Endothelial cell of umbilical vein (primary cell): Measurements from ENCODE around the gene KBTBD4. TPM values are rescaled to one million over a fixed set of nuclear protein-coding genes. Genes with fewer than 3 reads are reported as not detected.

ENCODE experiments used
- BruUV-seq: library from RNA; stranded (reverse); fragments of 400-500 nt; replicated peaks from 2 replicates; lab custom pipeline; 2021; lab: Mats Ljungman, UMichigan
- CTCF ChIA-PET: fragments of 300-600, 350-600 bp; sonication (Branson Sonifier 250); formaldehyde crosslinking; loops from one replicate; lab custom pipeline; 2021; ENCODE audit warnings: antibody characterized with exemption, inconsistent platforms; lab: Charles Lee
- POLR2A ChIA-PET: fragments of 300-600, 350-600 bp; sonication (Branson Sonifier 250); formaldehyde crosslinking; loops from one replicate; lab custom pipeline; 2021; ENCODE audit warnings: antibody characterized with exemption, inconsistent platforms; lab: Charles Lee
- DNase-seq: peaks from one replicate; pipeline ENCODE4 v3.0.0-alpha.2; 2011; ENCODE audit warnings: low read depth, low spot score
- FAIRE-seq: peaks from 2 replicates; lab custom pipeline; 2011; peaks lifted over from hg19 to GRCh38; lab: Jason Lieb, UNC
- H2AFZ ChIP-seq: 2 replicates; pipeline ENCODE4 v1.6.0; 2012; ENCODE audit warnings: low read depth, low read length, control low read depth, inconsistent platforms
- H3K27ac ChIP-seq: 2 replicates; pipeline ENCODE4 v1.5.1; 2011; ENCODE audit warnings: low read depth, mild to moderate bottlenecking, control low read depth, low read length, moderate library complexity; ENCODE audit not compliant: insufficient read depth
- H3K27me3 ChIP-seq, 2 experiments: 2 replicates each; pipeline versions ENCODE4 v1.6.0 to v1.6.1; 2011; ENCODE audit warnings: low read length in 2 of 2, mixed read lengths in 1 of 2; ENCODE audit not compliant: control insufficient read depth in 2 of 2, insufficient read depth in 2 of 2
- H3K36me3 ChIP-seq, 2 experiments: 2 replicates in 1 of 2; 3 replicates in 1 of 2; pipeline ENCODE4 v1.5.1; 2011; ENCODE audit warnings: low read length in 2 of 2, mild to moderate bottlenecking in 1 of 2, moderate library complexity in 1 of 2; ENCODE audit not compliant: control insufficient read depth in 2 of 2, insufficient read depth in 2 of 2; ENCODE audit errors: extremely low read depth in 1 of 2
- H3K4me1 ChIP-seq: 3 replicates; pipeline ENCODE4 v1.5.1; 2011; ENCODE audit warnings: mild to moderate bottlenecking, low read length; ENCODE audit not compliant: control insufficient read depth, insufficient read depth; ENCODE audit errors: extremely low read depth
- H3K4me2 ChIP-seq: 2 replicates; pipeline ENCODE4 v1.6.1; 2011; ENCODE audit warnings: low read length, control low read depth, mixed read lengths; ENCODE audit not compliant: insufficient read depth
- H3K4me3 ChIP-seq, 3 experiments: fragments of 200-600 bp in 1 of 3; sonication (generic), shearing (Covaris generic) in 1 of 3; replicated peaks in 1 of 3; 2 replicates each; pipeline ENCODE4 v1.5.1; 2011 to 2016; ENCODE audit warnings: control low read depth in 3 of 3, low read length in 3 of 3, mild to moderate bottlenecking in 2 of 3, inconsistent platforms in 1 of 3, low read depth in 1 of 3, moderate library complexity in 1 of 3; ENCODE audit not compliant: insufficient read depth in 1 of 3
- H3K79me2 ChIP-seq: 2 replicates; pipeline ENCODE4 v1.6.0; 2012; ENCODE audit warnings: low read length, inconsistent platforms; ENCODE audit not compliant: control insufficient read depth, insufficient read depth
- H3K9ac ChIP-seq: replicated peaks from 2 replicates; pipeline ENCODE3; 2011; ENCODE audit warnings: low read length, control low read depth; ENCODE audit not compliant: insufficient read depth; ENCODE audit errors: extremely low read depth
- H3K9me1 ChIP-seq: replicated peaks from 3 replicates; pipeline ENCODE4 v1.6.0; 2011; ENCODE audit warnings: mild to moderate bottlenecking, low read length; ENCODE audit not compliant: control insufficient read depth, insufficient read depth; ENCODE audit errors: extremely low read depth
- H3K9me3 ChIP-seq: replicated peaks from 2 replicates; pipeline ENCODE4 v1.5.1; 2012; ENCODE audit warnings: low read length, inconsistent platforms; ENCODE audit not compliant: control insufficient read depth, insufficient read depth
- H4K20me1 ChIP-seq: replicated peaks from 2 replicates; pipeline ENCODE3; 2011; ENCODE audit warnings: mild to moderate bottlenecking, low read length; ENCODE audit not compliant: control insufficient read depth, insufficient read depth; ENCODE audit errors: extremely low read depth
- CTCF ChIP-seq, 2 donors: IDR thresholded peaks; 1 replicate in 1 of 2; 2 replicates in 1 of 2; pipeline ENCODE4 v1.5.1; 2011; ENCODE audit warnings: low read length in 2 of 2, mild to moderate bottlenecking in 2 of 2, moderate library complexity in 2 of 2, control low read depth in 1 of 2, inconsistent platforms in 1 of 2, low read depth in 1 of 2; ENCODE audit not compliant: insufficient read depth in 1 of 2; ENCODE audit errors: extremely low read depth in 1 of 2
- EZH2 ChIP-seq: IDR thresholded peaks from 2 replicates; pipeline ENCODE4 v1.6.1; 2012; ENCODE audit warnings: borderline replicate concordance, low read depth, mild to moderate bottlenecking, moderate library complexity, low read length, inconsistent platforms; ENCODE audit not compliant: severe bottlenecking
- FOS ChIP-seq: IDR thresholded peaks from 2 replicates; pipeline ENCODE4 v1.6.1; 2011; ENCODE audit warnings: mild to moderate bottlenecking, low read length, moderate library complexity, borderline replicate concordance; ENCODE audit not compliant: insufficient read depth
- GATA2 ChIP-seq: IDR thresholded peaks from 2 replicates; pipeline ENCODE4 v1.7.0; 2011; ENCODE audit warnings: low read depth, mild to moderate bottlenecking, moderate library complexity, mixed read lengths, low read length; ENCODE audit not compliant: insufficient read length, insufficient read depth
- JUN ChIP-seq: IDR thresholded peaks from 2 replicates; pipeline ENCODE4 v1.6.1; 2011; ENCODE audit warnings: borderline replicate concordance, low read depth; ENCODE audit not compliant: insufficient read length, insufficient read depth
- MAX ChIP-seq: IDR thresholded peaks from 2 replicates; pipeline ENCODE4 v1.6.1; 2011; ENCODE audit not compliant: insufficient read depth, insufficient read length
- MYC ChIP-seq: IDR thresholded peaks from one replicate; pipeline ENCODE4 v1.6.1; 2011; ENCODE audit warnings: mild to moderate bottlenecking, low read depth, low read length
- POLR2A ChIP-seq: IDR thresholded peaks from 2 replicates; pipeline ENCODE4 v1.6.1; 2012; ENCODE audit warnings: low read depth, mild to moderate bottlenecking, control low read depth, low read length
- POLR2AphosphoS5 ChIP-seq: IDR thresholded peaks from 2 replicates; pipeline ENCODE4 v1.6.1; 2012; ENCODE audit warnings: low read depth, mild to moderate bottlenecking, control low read depth, low read length, moderate library complexity; ENCODE audit not compliant: insufficient read depth
- dilution Hi-C: fragments of 300-500 bp; cut with MboI; formaldehyde crosslinking; loops from one replicate; pipeline ENCODE4 v1.15.0; 2019; ENCODE audit warnings: low sequenced_read_pairs; ENCODE audit not compliant: extremely low pct_ligation_motif_present
- intact Hi-C: fragments of 100-400 bp; cut with micrococcal nuclease; formaldehyde crosslinking; loops from one replicate; pipeline ENCODE4 v1.10.0; 2022
- polyA plus RNA-seq, 4 experiments: library from polyadenylated mRNA; depleted of rRNA in 3 of 4; stranded (reverse) in 3 of 4; unstranded in 1 of 4; fragments of >200 nt; gene quantifications; 2 replicates each; pipeline versions ENCODE4 v1.2.1 to v1.2.3, GENCODE V29; 2011 to 2012; ENCODE audit warnings: missing spikeins in 1 of 4
- total RNA-seq: library from RNA; stranded (reverse); gene quantifications from 2 replicates; pipeline ENCODE4 v1.2.3, GENCODE V29; 2021

Gene KBTBD4
- total and polyA plus RNA-seq, 2 donors (not counting 3 experiments of a cell fraction or from before 2014, with no cell fraction given): 16.3 to 23.2 TPM

- peak overlapping the region in 1 of 3 experiments; percentile 32 for H3K4me3 ChIP-seq
- BruUV-seq: no TSS peak
- intact Hi-C loops (no loop called here), dilution Hi-C loops (no loop called here)
- FAIRE-seq (no peak), DNase-seq (peak; percentile 56)
- H3K27ac ChIP-seq: no peak overlapping the region
- TF ChIP-seq MYC (no peak), MAX (peak; percentile 34), POLR2AphosphoS5 (no peak)
- H3K27me3 ChIP-seq: peaks cover 25 to 31% of the 10 kb centered on the region in 2 experiments
- peak overlapping the region; percentile 1 for H3K9ac ChIP-seq
- H3K9me3 ChIP-seq: no peaks in the 10 kb centered on the region
- no peaks in the 10 kb centered on the region for H3K36me3 ChIP-seq
- H3K9me1 ChIP-seq: no peaks in the 10 kb centered on the region
- no peaks in the 10 kb centered on the region for H4K20me1 ChIP-seq
- H3K4me1 ChIP-seq: peaks cover 10% of the 10 kb centered on the region
- no peaks in the 10 kb centered on the region for H3K79me2 ChIP-seq
- CTCF ChIA-PET: no interaction called here
- H2AFZ ChIP-seq: peak overlapping the region; percentile 95
- peak overlapping the region; percentile 23 for H3K4me2 ChIP-seq
- POLR2A ChIA-PET: no interaction called here
Measured at GRCh38 chr11:47589977-47590861, 11.4 kb upstream of the KBTBD4 start.

- dilution Hi-C loops (no loop called here), intact Hi-C loops (no loop called here)
- ChIA-PET POLR2A (no interaction called here), CTCF (no interaction called here)
- Histone ChIP-seq H3K4me3 (peak overlapping the region in 1 of 3 experiments; percentile 32), H3K9me3 (no peaks in the 10 kb centered on the region), H3K36me3 (no peaks in the 10 kb centered on the region), H2AFZ (peak overlapping the region; percentile 95), H3K27ac (no peak overlapping the region), H3K9ac (peak overlapping the region; percentile 1), H3K9me1 (no peaks in the 10 kb centered on the region), H3K4me2 (no peak overlapping the region), H3K79me2 (no peaks in the 10 kb centered on the region), H3K27me3 (peaks cover 18 to 24% of the 10 kb centered on the region in 2 experiments), H4K20me1 (no peaks in the 10 kb centered on the region), H3K4me1 (peaks cover 10% of the 10 kb centered on the region)
- TF ChIP-seq FOS (no peak), POLR2AphosphoS5 (no peak), CTCF (IDR thresholded peaks at IDR 0.05; ENCODE audit: extremely low read depth in 1 of 2, insufficient read depth in 1 of 2, low read depth in 1 of 2, low read length in 2 of 2) (no peak), POLR2A (no peak), EZH2 (no peak), GATA2 (no peak), MAX (no peak), JUN (no peak), MYC (no peak)
- DNase-seq (no peak), FAIRE-seq (no peak)
- BruUV-seq: no TSS peak
Measured at GRCh38 chr11:47589584-47589976, 10.8 kb upstream of the KBTBD4 start.
